ENCODE data around the gene TXNRD2.

TXNRD2 gene

GRCh38 chr22:19948057-19948760, 6.6 kb upstream of the TXNRD2 start:
- H3K4me3 ChIP-seq (ENCODE audit: low read depth, low read length), result no peak overlapping the region
- TF ChIP-seq CTCF (IDR thresholded peaks at IDR 0.05; ENCODE audit: borderline replicate concordance, insufficient read depth, low read depth, low read length), result no peak

GRCh38 chr22:19943082-19944026, 1.7 kb upstream of the TXNRD2 start:
- TF ChIP-seq CTCF (IDR thresholded peaks at IDR 0.05; ENCODE audit: borderline replicate concordance, insufficient read depth, low read depth, low read length), result 0 out of 2 replicates have a peak, but pooled peaks have one; percentile 15

GRCh38 chr22:19942157-19943081, 801 bp upstream of the TXNRD2 start:
- peak overlapping the region; percentile 89 for H3K4me3 ChIP-seq (ENCODE audit: low read depth, low read length)
- TF ChIP-seq CTCF (IDR thresholded peaks at IDR 0.05; ENCODE audit: borderline replicate concordance, insufficient read depth, low read depth, low read length), result no peak

More at GRCh38 chr22:19943082-19944026, 1.7 kb upstream of the TXNRD2 start:
- H3K4me3 ChIP-seq (ENCODE audit: low read depth, low read length), result peak overlapping the region; percentile 89

- H3K4me3 ChIP-seq (ENCODE audit: low read depth, low read length), result peak overlapping the region; percentile 89
- TF ChIP-seq CTCF (IDR thresholded peaks at IDR 0.05; ENCODE audit: borderline replicate concordance, insufficient read depth, low read depth, low read length), result no peak
Measured at GRCh38 chr22:19940536-19941364, 868 bp downstream of the TXNRD2 start.

- H3K4me3 ChIP-seq (ENCODE audit: low read depth, low read length), result no peak overlapping the region
- TF ChIP-seq CTCF (IDR thresholded peaks at IDR 0.05; ENCODE audit: borderline replicate concordance, insufficient read depth, low read depth, low read length), result no peak
Measured at GRCh38 chr22:19937616-19938473, 3.8 kb downstream of the TXNRD2 start.
